Stromal cell of bone marrow (primary cell): Measurements from ENCODE around the gene PLSCR4.
A peak's percentile ranks its signal among the peaks of the same experiment; 100 is the strongest.
"Not testable (repeated sequence)": the region's sequence is repeated elsewhere in the genome, so short reads cannot be mapped to it uniquely, and the experiment has no call there.

Experiments
- DNase-seq: peaks from one replicate; pipeline ENCODE4 v3.0.0-alpha.2; 2012; ENCODE audit warnings: low read depth

PLSCR4 gene, protein sequence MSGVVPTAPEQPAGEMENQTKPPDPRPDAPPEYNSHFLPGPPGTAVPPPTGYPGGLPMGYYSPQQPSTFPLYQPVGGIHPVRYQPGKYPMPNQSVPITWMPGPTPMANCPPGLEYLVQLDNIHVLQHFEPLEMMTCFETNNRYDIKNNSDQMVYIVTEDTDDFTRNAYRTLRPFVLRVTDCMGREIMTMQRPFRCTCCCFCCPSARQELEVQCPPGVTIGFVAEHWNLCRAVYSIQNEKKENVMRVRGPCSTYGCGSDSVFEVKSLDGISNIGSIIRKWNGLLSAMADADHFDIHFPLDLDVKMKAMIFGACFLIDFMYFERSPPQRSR

DNA sequence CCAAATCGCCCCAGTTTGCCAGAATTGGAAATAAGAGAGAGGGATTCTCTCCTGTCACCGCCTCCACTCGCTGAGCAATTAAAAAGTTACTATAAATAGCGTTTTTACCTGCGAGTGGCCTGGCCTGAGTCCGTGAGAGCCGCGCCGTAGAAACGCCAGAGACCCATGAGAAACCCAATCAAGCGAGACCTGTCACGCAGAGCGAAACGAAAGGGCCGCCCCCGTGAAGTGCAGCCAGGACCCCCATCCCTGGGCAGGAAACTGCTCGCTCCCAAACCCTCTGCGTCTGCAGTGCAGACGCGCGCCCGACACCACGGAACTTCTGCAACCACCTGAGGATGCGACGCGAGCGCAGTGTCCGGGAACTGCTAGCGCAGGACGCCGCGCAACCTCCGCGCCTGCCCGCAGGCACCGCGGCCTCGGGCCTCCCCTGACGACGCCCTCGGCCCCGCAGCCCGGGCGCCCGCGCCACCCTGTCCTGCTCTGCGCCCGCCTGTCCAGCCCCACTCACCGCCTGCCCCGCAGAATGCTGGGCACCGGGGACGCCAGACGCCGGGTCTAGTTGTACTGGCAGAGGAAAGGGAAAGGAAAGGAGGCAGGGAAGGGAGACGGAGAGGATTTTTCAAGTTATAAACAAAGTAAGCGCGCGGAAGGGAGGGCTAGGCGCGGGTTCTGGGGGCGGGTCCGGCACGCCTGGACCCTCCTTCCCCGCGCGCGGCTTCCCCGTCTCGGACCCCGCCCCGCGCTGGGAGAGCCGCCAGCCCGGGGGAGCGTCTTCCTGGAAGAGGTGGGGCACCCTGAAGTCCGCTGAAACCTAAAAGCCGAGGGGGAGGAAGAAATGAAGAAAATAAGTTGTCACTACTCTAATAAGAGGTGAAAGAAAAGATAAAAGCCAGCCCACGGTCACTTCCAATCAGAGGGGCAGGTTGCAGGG is at the start of gene PLSCR4:
PLSCR4 (minus strand) TSS at position 657 of the 934 bp plus-strand sequence. CDS start 29,034 bp downstream, outside the sequence.
- DNase-seq = peak; percentile 62

DNA sequence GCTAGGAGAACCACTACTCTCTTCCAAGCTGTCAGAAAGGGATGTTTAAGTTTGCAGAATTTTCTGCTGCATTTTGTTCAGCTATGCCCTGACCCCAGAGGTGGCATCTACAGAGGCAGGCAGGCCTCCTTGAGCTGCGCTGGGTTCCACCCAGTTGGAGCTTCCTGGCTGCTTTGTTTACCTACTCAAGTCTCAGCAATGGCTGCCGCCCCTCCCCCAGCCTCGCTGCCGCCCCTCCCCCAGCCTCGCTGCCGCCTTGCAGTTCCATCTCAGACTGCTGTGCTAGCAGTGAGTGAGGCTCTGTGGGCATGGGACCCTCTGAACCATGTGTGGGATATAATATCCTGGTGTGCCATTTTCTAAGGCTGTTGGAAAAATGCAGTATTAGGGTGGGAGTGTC is 42.5 kb upstream of the PLSCR4 start:
- not testable (repeated sequence) for DNase-seq

DNA sequence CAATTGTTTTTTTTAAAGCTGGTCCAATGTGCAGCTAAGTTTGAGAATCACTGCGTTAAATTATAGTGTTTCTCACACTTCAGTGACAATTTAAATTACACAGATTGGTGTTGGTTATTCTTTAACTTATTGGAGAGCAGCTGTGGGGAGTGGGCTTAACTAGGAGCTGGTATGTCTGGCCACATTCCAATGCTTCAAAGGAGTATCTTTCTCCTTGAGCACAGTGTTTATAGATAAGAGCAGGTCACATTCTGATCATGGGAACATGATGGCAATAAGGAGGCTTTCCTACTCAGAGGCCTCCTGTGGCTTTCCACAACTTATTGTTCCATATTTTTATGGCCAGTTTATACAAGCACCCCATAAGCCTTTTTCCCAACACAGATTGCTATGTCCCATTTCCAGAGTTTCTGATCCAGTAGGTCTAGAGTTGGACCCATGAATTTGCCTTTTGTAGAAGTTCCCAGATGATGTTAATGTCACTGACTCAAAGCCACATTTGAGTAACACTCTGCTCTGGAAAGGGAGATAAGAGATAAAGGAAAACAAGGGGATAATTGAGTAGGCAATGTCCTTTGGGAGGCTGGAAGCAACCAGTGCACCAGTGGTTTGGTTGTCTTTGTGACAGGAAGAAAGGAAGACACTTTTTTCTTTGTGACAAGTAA is 33.0 kb upstream of the PLSCR4 start:
- DNase-seq = no peak

DNA sequence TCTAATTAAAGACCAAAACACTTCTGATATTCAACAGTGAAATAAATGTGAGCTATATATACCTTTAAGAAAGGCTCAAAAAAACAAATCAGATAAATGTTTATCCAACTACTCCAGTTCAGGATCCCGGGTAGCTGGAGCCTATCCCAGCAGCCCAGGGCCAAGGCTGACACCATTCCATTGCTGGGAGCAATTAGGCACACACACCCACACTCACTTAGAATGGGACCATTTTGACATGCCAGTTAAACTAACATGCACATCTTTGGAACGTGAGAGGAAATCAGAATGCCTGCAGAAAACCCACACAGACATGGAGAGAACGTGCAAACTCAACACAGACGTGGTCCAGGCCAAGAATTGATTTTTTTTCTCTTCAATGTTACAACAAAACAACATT is 30.0 kb upstream of the PLSCR4 start:
- peak; percentile 6 for DNase-seq

DNA sequence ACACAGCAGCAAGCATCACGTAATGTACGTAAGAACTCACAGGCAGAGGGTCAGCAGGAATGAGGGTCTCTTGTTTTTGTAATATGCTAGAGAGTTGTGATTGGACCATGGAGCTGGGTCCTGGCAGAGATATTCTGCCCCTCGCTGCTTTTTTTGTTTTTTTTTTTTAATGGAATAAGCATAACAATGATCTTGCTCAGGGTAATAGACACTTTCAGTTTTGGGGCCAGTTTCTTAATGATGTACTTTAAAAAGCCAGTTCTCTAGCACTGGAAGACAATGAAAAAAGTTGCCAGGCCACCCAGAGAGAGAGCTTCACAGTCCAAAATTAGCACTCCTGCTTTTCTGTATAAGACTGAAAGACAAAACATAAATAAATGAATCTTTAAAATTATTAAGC is 29.0 kb upstream of the PLSCR4 start:
- no peak for DNase-seq

DNA sequence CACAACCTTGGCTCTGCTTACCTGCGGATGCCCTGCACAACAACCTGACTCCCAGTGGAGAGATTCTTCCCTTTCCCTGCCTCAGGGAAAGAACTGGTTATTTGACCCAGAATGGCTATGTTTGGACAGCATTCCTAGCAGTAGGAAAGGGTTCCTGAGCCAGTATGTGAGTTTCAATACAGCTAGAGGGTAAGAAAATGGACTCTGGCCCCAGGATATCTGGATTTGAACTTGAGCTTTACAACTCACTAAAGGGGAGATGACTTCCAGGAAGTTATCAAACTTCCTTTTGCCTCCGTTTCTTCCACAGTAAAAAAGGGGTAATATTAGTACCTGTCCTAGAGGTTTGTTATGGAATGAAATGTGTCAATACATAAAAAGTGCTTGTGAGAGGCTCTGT is 28.1 kb upstream of the PLSCR4 start:
- no peak for DNase-seq

DNA sequence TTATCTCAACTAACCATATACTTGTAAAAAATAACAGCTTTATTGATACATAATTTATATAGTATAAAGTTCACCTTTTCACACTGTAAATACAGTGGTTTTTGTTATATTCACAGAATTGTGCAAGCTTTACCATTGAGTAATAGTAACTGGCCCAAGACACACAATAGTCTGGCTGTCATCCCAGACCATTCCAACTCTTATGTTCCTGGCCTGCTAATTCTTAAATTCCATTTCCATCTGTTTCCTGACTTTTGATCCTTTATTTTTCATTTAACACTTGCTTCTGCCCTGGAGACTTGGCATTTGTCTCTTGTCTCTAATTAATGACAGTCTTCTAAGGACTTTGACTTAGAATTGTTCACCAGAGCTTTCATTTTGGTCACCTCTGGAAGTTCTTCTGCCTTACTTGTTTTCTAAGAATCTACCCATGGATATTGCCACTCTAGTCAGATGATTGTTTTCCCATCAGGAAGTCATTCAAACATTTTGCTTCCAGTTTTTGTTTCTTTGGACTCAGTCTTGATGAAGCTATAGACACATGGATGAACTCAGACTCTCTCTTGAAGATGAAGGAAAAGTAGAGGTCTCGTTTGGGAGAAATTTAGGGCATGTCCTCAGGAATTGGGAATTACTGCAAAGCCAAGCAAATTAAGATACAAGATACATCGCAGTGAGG is 27.2 kb upstream of the PLSCR4 start:
- peak; percentile 90 for DNase-seq

DNA sequence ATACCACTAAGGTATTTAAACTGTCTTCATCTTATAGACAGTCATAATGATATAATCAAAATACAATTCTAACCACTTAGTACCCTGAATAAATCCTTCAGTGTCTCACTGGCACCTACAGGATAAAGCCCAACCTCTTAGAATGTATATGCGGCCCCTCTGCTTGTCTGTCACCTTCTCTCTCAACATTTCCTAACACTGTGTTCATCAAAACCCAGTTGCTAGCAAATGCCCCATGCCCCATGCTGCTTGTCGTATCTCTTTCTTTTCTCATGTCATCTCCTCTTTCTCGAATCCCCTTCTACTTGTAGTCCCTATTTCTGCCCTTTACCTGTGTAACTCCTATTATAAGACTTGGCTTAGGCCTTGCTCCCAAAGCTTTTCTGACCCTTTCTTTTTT is 24.6 kb upstream of the PLSCR4 start:
- no peak for DNase-seq

DNA sequence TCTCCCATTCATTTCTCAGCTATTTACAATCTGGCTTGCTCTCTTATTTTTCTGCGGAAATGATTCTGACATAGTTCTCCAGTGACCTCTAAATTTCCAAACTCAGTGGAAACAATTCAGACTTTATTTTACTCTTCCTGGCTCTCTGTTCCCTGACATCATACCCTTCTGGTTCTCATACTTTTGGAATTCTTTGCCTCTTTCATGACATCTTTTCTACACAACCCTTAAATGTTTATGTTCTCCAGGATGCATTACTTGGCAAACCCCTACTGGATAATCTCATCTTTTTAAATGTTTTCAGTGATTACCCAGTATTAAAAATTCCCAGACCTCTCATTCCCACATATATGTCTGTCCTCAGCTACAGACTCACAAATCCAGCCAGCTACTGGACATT is 23.9 kb upstream of the PLSCR4 start:
- DNase-seq = peak; percentile 82

DNA sequence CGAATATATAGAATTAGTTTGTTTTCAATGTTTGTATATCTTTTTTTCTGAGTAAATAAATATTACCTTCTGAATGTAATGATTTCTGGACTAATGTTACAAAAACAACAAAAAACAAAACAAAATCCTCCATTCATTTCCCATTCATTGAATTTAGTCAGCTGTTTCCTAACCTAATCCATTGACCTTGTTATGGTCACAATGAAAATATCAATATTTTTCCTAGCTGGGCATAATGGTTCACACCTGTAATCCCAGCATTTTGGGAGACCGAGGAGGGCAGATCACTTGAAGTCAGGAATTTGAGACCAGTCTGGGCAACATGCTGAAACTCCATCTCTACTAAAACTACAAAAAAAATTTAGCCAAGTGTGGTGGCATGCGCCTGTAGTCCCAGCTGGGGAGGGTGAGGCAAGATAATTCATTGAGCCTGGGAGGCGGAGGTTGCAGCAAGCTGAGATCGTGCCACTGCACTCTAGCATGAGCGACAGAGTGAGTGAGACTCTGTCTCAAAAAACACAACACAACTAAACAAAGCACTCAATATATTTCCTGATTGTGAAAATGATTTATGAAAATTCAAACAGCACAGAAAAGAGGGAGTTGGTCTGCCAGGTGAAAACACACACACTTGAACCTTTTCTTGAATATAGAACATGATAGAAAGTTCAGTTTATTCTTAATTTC is 23.0 kb upstream of the PLSCR4 start:
- no peak for DNase-seq

DNA sequence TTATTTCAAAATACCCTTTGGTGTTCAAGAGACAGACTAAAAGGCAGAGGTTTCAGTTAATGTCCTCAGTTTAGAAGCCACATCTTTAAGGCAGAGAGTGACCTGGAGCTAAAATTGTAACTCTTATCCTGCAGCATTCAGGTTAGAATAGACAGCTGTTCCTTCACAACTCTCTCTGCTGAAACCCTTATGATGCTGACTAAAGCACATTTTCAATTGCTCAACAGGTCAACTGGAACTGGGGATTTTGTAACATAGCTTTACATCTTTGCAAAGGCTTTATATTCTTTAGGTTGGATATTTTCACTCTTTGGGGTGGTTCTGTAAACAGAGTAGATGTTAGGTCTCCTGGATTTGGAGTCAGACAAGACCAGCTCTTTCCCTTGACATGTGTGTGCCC is 20.3 kb upstream of the PLSCR4 start:
- no peak for DNase-seq

DNA sequence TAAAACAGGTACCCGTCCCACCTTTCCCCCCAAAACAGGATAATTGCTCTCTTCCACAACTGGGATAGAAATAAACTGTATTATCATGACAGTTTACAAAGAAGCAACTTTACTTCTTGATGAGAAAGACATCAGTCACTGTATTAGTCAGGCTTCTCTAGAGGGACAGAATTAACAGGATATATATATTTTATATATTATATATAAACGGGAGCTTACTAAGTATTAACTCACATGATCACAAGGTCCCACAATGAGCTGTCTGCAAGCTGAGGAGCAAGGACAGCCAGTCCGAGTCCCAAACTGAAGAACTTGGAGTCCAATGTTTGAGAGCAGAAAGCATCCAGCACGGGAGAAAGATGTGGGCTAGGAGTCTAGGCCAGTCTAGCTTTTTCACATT is 18.4 kb upstream of the PLSCR4 start:
- DNase-seq = no peak

DNA sequence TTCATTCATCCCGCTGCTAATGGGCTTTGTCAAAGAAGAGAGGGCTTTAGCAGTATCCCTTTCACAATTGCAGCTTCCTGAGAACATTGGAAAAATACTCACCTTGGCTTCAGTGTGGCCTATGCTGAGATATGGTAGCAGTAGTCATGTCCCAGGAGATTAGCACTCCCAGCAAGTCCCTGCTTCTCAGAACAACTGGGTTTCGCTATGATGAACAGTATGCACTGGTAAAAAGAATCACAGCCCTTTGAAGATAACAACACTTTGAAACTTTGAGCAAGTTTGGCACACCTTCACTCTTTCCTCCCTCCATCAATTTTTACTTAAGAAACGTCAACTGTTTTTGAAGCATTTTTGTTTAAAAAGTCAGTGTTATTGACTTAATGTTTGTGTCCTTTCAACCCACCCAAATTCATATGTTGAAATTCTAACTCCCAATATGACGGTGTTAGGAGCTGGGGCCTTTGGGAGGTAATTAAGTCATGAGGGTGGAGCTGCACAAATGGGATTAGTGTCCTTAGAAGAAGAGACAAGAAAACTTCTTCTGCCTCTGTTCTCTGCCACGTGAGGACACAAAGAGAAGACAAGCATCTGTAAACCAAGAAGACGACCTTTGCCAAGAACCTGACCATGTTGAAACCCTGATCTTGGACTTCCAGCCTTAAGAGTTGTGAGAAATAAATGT is 17.8 kb upstream of the PLSCR4 start:
- no peak for DNase-seq

DNA sequence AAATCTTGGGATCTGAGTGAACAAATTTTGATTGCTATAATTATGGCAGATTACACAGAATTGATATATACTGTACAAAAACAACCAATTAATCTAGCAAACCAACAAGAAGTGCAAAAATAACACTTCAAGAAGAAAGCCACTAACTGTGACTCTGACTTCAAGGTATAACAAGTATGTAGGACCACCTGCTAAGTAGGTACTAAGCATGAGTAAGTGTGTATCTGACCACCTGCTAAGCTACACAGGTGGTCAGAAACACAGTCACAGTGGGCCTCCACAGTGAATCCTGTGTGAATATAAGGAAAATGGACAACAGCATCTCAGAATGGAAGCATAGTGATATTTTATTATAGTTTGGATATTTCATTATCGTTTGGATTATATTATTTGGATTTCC is 14.8 kb upstream of the PLSCR4 start:
- DNase-seq = no peak

DNA sequence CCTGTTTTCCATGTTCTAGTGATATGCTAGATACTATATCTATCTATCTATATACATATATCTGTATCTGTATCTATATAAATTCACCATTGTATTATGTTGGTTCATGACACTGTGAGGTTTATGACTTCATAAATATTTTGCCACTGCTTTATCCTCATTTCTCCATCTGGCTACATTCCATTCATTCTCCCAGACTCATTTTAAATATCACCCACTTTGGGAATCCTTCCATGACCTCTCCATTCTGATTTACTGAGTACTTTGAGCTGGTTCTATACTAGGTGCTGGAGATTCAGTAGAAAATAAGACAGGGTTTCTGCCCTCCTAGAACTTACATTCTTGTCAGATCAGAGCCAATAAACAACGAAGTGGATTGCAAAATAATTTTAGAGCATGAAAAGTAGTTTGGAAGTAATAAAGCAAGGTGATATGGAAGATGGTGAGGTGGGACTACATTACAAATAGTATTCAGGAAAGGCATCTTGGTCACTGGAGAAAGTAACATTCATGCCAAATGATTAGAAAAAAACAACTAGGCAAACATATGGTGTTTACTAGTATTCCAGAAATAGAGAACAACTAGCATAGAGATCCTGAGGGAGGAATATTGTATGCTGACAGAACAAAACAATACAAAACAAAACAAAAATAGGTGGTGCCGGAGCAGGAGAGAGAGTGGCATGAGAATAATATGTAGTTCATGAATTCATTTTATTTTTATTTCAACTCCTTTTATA is 11.6 kb upstream of the PLSCR4 start:
- no peak for DNase-seq

DNA sequence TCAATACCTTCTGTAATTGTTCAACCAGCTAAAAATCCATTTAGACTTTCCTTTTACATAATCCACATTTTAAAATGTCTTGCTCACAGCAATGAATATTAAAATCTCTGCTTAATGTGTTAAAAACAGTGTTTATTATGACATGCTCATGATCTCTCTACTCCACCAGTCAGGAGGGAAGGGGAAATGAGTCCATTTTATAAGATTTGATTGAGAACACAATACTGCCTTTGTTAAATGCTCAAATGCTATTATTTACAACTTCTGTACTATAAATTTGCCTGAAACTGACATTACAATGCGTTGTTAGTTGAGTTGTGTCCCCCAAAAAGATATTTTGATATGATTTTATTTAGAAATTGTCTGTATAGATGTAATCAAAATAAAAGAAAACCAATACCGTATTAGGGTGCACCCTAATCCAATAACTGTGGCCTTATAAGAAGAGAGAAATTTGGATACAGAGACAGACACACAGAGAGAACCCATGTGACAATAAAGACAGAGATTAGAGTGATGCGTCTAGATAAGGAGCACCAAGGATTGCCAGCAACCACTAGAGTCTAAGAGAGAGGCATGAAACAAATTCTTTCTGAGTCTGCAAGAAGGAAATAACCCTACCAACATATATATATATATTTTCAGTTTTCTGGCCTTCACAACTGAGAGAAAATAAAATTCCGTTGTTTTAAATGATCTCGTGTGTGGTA is 9.1 kb upstream of the PLSCR4 start:
- no peak for DNase-seq

DNA sequence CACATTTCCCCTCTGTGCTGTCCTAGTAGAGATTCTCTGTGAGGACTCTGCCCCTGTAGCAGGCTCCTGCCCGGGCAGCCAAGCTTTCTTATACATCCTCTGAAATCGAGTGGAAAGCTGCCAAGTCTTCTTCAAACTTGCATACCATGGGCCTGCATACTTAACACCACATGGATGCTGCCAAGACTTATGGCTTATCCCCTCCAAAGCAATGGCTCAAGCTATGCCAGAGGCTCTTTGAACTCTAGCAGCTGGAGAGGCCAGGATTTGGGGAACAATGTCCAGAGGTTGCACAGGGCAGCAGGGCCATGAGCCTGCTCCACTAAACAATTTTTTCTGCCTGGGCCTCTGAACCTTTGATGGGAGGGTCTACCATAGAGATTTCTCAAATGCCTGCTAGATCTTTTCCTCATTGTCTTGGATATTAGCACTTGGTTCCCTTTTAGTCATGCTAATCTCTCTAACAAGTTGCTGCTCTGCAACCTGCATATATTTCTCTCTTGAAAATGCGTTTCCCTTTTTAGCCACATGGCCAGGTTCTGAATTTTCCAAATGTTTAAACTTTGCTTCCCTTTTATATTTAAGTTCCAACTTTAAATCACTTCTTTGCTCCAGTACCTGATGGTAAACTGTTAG is 6.1 kb upstream of the PLSCR4 start:
- DNase-seq = no peak

DNA sequence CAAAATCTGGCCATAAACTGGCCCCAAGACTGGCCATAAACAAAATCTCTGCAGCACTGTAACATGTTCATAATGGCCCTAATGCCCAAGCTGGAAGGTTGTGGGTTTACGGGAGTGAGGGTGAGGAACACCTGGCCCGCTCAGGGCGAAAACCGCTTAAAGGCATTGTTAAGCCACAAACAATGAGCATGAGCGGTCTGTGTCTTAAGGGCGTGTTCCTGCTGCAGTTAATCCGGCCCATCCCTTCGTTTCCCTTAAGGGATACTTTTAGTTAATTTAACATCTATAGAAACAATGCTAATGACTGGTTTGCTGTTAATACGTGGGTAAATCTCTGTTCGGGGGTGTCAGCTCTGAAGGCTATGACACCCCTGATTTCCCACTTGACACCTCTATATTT is 1.5 kb upstream of the PLSCR4 start:
- not testable (repeated sequence) for DNase-seq

DNA sequence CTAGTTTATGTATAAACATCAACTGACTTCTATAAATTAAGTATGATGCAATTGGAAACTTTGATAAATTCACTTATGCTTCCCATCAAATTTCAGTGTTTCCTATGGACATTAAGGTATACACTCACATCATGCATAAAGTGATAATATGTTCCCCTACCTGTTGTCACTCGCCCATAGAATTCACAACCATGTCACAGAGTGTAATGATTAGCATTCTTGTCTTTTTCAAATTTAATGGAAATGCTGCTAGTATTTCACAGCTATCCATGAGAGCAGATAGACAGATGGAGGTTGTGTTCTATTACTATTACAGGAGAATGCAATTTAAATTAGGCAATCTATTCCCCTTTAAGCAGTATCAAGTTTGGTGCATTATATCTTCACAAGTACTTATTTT is 984 bp downstream of the PLSCR4 start:
- no peak for DNase-seq
